GM12878 (cell line): ENCODE results near the gene SMOC2. TPM values are rescaled to one million over a fixed set of nuclear protein-coding genes. Genes with fewer than 3 reads are reported as not detected.

Experiments
- ATAC-seq: fragments of 200-7000 bp; cut with Tn5 transposase; 3 replicates; pipeline ENCODE4 v1.9.1; 2020; ENCODE audit warnings: mild to moderate bottlenecking, moderate library complexity
- BruUV-seq: library from RNA; stranded (reverse); fragments of 400-500 nt; replicated peaks from 2 replicates; lab custom pipeline; 2021; lab: Mats Ljungman, UMichigan
- CTCF ChIA-PET: fragments of 300-600 bp; sonication (Branson Sonifier 250); formaldehyde crosslinking; extraction: SDS; loops from one replicate; lab custom pipeline; 2021; ENCODE audit warnings: inconsistent platforms; lab: Yijun Ruan, JAX
- POLR2A ChIA-PET: fragments of 350-600 bp; formaldehyde crosslinking; extraction: SDS; loops from one replicate; lab custom pipeline; 2021; ENCODE audit warnings: inconsistent platforms; lab: Charles Lee
- RAD21 ChIA-PET: fragments of 300-600 bp; sonication (Branson Sonifier 250); formaldehyde crosslinking; loops from one replicate; lab custom pipeline; 2023; ENCODE audit warnings: antibody characterized with exemption; ENCODE audit not compliant: unreplicated experiment; lab: Charles Lee
- SMC1A ChIA-PET: fragments of 300-600 bp; sonication (Branson Sonifier 250); formaldehyde crosslinking; loops from one replicate; lab custom pipeline; 2023; ENCODE audit not compliant: unreplicated experiment, uncharacterized antibody; lab: Charles Lee
- DNase-seq: peaks from one replicate; pipeline ENCODE4 v3.0.0-alpha.2; 2011; ENCODE audit warnings: low read depth, low spot score
- FAIRE-seq: peaks from 3 replicates; lab custom pipeline; 2011; peaks lifted over from hg19 to GRCh38; lab: Jason Lieb, UNC
- H2AFZ ChIP-seq: 2 replicates; pipeline ENCODE4 v1.6.0; 2011; ENCODE audit warnings: low read depth, low read length, control low read depth; ENCODE audit not compliant: control insufficient read depth
- H3K27ac ChIP-seq: 2 replicates; pipeline ENCODE4 v1.5.1; 2011; ENCODE audit warnings: control low read depth; ENCODE audit not compliant: control insufficient read depth, insufficient read depth
- H3K27me3 ChIP-seq, 2 experiments: replicated peaks in 1 of 2; 2 replicates each; pipeline versions ENCODE4 v1.6.0 to v1.6.1; 2011; ENCODE audit warnings: low read length in 1 of 2; ENCODE audit not compliant: control insufficient read depth in 2 of 2, insufficient read depth in 2 of 2
- H3K36me3 ChIP-seq, 2 experiments: 2 replicates each; pipeline ENCODE4 v1.5.1; 2011; ENCODE audit warnings: low read length in 1 of 2; ENCODE audit not compliant: control insufficient read depth in 2 of 2, insufficient read depth in 2 of 2
- H3K4me1 ChIP-seq: 2 replicates; pipeline ENCODE4 v1.6.1; 2011; ENCODE audit warnings: mild to moderate bottlenecking, low read length, moderate library complexity, mixed read lengths; ENCODE audit not compliant: control insufficient read depth, insufficient read depth
- H3K4me2 ChIP-seq: 2 replicates; pipeline ENCODE4 v1.6.0; 2011; ENCODE audit warnings: control low read depth; ENCODE audit not compliant: control insufficient read depth, insufficient read depth
- H3K4me3 ChIP-seq: fragments of 200-600 bp; sonication (generic); 2 replicates; pipeline ENCODE4 v1.5.1; 2016
- H3K79me2 ChIP-seq: 2 replicates; pipeline ENCODE4 v1.6.0; 2011; ENCODE audit warnings: low read length; ENCODE audit not compliant: control insufficient read depth, insufficient read depth
- H3K9ac ChIP-seq: 2 replicates; pipeline ENCODE4 v1.8.0; 2011; ENCODE audit warnings: low read length, control low read depth, mixed read lengths; ENCODE audit not compliant: control insufficient read depth, insufficient read depth
- H3K9me3 ChIP-seq: replicated peaks from 3 replicates; pipeline ENCODE4 v1.5.1; 2011; ENCODE audit warnings: mild to moderate bottlenecking, low read length; ENCODE audit not compliant: control insufficient read depth, insufficient read depth
- H4K20me1 ChIP-seq: 2 replicates; pipeline ENCODE4 v1.6.0; 2011; ENCODE audit not compliant: control insufficient read depth, insufficient read depth
- CEBPZ ChIP-seq: fragments of 150-350 bp; IDR thresholded peaks from 2 replicates; pipeline ENCODE4 v1.6.1; 2016; ENCODE audit warnings: low read depth, low read length
- DPF2 ChIP-seq: fragments of 450-650 bp; IDR thresholded peaks from 2 replicates; pipeline ENCODE4 v1.6.1; 2017; ENCODE audit warnings: mild to moderate bottlenecking
- GABPA ChIP-seq: IDR thresholded peaks from 2 replicates; pipeline ENCODE4 v1.6.1; 2014; ENCODE audit warnings: antibody characterized with exemption, low read depth, mild to moderate bottlenecking, inconsistent platforms
- MTA3 ChIP-seq: IDR thresholded peaks from 2 replicates; pipeline ENCODE4 v1.6.1; 2012; ENCODE audit warnings: low read length, inconsistent platforms, borderline replicate concordance
- RB1 ChIP-seq: fragments of 450-650 bp; formaldehyde crosslinking; IDR thresholded peaks from 2 replicates; pipeline ENCODE4 v1.6.1; 2017; ENCODE audit warnings: mild to moderate bottlenecking, borderline replicate concordance
- RFX5 ChIP-seq: IDR thresholded peaks from 2 replicates; pipeline ENCODE4 v1.6.1; 2011; ENCODE audit warnings: low read depth, low read length, improper control_type of control experiment
- SMAD1 ChIP-seq: fragments of 450-650 bp; IDR thresholded peaks from 2 replicates; pipeline ENCODE4 v1.6.1; 2018; ENCODE audit warnings: mild to moderate bottlenecking, low read depth; ENCODE audit not compliant: partially characterized antibody
- SUZ12 ChIP-seq: fragments of 200-600 bp; sonication (generic); IDR thresholded peaks from one replicate; pipeline ENCODE4 v1.6.1; 2018; ENCODE audit warnings: antibody characterized with exemption, mild to moderate bottlenecking; ENCODE audit not compliant: unreplicated experiment
- WGBS: methylation state at CpG from one replicate; pipeline ENCODE4 v1.1.6; 2016; ENCODE audit warnings: low lambda C conversion rate; ENCODE audit not compliant: insufficient replicate concordance, insufficient coverage; ENCODE audit errors: missing lambda C conversion rate; 5-methylcytosine and 5-hydroxymethylcytosine counted together
- in situ Hi-C: fragments of 300-500 bp; cut with MboI; formaldehyde crosslinking; loops from 9 replicates; pipeline ENCODE4 v1.14.3; 2018; ENCODE audit warnings: mixed read lengths
- intact Hi-C: fragments of 100-400 bp; cut with micrococcal nuclease; formaldehyde crosslinking; loops from one replicate; pipeline ENCODE4 v1.14.2; 2022; ENCODE audit not compliant: unreplicated experiment
- polyA plus RNA-seq, 11 experiments: library from polyadenylated mRNA; depleted of rRNA in 4 of 11; unstranded in 6 of 11; stranded (reverse) in 5 of 11; fragments of >200 nt; fragmentation: Nextera tagmentation in 4 of 11; fragmentation: Illumina TruSeq in 1 of 11; extraction: Ambion mirVana in 4 of 11; extraction: Trizol in 1 of 11; gene quantifications; 1 replicate in 1 of 11; 2 replicates in 10 of 11; pipeline versions ENCODE4 v1.2.1 to v1.2.3, GENCODE V29; 2011 to 2016; ENCODE audit warnings: inconsistent platforms in 2 of 11, missing spikeins in 2 of 11, low read depth in 1 of 11
- total RNA-seq, 4 experiments: library from RNA; depleted of rRNA in 3 of 4; stranded (reverse); fragments of >200 nt in 3 of 4; fragmentation: Illumina TruSeq in 1 of 4; extraction: Trizol in 1 of 4; gene quantifications; 2 replicates each; pipeline versions ENCODE4 v1.2.1 to v1.2.3, GENCODE V29; 2013 to 2021
- TF ChIP-seq, protein P1 (sequence below): fragments of 450-650 bp; IDR thresholded peaks from 2 replicates; pipeline ENCODE4 v1.6.1; 2016; ENCODE audit warnings: mild to moderate bottlenecking, moderate library complexity, borderline replicate concordance
- TF ChIP-seq, protein P2 (sequence below): IDR thresholded peaks from 2 replicates; pipeline ENCODE4 v1.6.1; 2011; ENCODE audit warnings: low read depth, low read length, improper control_type of control experiment, borderline replicate concordance
- TF ChIP-seq, protein P3 (sequence below): fragments of 450-650 bp; formaldehyde crosslinking; IDR thresholded peaks from 2 replicates; pipeline ENCODE4 v1.4.0; 2020; ENCODE audit warnings: mild to moderate bottlenecking, moderate library complexity

Gene SMOC2
- total and polyA plus RNA-seq, 10 of the 15 experiments (the other 5 are each of a cell fraction or from before 2014, with no cell fraction given): 0.10 to 0.12 TPM; not detected in 8

- TF ChIP-seq, protein P1, sequence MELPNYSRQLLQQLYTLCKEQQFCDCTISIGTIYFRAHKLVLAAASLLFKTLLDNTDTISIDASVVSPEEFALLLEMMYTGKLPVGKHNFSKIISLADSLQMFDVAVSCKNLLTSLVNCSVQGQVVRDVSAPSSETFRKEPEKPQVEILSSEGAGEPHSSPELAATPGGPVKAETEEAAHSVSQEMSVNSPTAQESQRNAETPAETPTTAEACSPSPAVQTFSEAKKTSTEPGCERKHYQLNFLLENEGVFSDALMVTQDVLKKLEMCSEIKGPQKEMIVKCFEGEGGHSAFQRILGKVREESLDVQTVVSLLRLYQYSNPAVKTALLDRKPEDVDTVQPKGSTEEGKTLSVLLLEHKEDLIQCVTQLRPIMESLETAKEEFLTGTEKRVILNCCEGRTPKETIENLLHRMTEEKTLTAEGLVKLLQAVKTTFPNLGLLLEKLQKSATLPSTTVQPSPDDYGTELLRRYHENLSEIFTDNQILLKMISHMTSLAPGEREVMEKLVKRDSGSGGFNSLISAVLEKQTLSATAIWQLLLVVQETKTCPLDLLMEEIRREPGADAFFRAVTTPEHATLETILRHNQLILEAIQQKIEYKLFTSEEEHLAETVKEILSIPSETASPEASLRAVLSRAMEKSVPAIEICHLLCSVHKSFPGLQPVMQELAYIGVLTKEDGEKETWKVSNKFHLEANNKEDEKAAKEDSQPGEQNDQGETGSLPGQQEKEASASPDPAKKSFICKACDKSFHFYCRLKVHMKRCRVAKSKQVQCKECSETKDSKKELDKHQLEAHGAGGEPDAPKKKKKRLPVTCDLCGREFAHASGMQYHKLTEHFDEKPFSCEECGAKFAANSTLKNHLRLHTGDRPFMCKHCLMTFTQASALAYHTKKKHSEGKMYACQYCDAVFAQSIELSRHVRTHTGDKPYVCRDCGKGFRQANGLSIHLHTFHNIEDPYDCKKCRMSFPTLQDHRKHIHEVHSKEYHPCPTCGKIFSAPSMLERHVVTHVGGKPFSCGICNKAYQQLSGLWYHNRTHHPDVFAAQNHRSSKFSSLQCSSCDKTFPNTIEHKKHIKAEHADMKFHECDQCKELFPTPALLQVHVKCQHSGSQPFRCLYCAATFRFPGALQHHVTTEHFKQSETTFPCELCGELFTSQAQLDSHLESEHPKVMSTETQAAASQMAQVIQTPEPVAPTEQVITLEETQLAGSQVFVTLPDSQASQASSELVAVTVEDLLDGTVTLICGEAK: no peak
- TF ChIP-seq SUZ12 (no peak), RB1 (no peak), SMAD1 (no peak), RFX5 (no peak)
- TF ChIP-seq, protein P2, sequence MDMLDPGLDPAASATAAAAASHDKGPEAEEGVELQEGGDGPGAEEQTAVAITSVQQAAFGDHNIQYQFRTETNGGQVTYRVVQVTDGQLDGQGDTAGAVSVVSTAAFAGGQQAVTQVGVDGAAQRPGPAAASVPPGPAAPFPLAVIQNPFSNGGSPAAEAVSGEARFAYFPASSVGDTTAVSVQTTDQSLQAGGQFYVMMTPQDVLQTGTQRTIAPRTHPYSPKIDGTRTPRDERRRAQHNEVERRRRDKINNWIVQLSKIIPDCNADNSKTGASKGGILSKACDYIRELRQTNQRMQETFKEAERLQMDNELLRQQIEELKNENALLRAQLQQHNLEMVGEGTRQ: no peak
These were observed 149.4 kb downstream of the SMOC2 start (continued) for GRCh38 chr6:168590406-168590805.

DNA sequence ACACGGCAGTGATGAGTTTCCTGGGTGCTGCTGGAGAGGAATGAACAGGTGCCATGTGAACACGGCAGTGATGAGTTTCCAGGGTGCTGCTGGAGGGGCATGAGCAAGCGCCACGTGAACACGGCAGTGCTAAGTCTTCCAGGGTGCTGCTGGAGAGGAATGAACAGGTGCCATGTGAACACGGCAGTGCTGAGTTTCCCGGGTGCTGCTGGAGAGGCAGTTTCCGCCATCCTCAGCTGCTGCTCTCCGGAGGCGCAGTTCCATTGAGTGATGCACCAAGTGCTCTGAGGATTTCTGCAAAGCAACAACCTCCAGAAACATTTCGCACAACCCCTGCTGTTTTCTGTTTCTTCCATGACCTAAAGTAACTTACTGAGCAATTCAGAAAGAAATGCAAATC lies 155.4 kb downstream of the SMOC2 start:
- H3K79me2 ChIP-seq: no peaks in the 10 kb centered on the region
- RAD21 ChIA-PET: no interaction called here
- BruUV-seq: no TSS peak
- intact Hi-C loops: no loop called here
- SMC1A ChIA-PET: no interaction called here
- no peaks in the 10 kb centered on the region for H3K4me1 ChIP-seq
- H3K27ac ChIP-seq: no peak overlapping the region
- no peak for ATAC-seq
- no peak overlapping the region for H3K4me2 ChIP-seq
- H3K9me3 ChIP-seq: no peaks in the 10 kb centered on the region; the same call in 2 of the 3 replicates
- no peaks in the 10 kb centered on the region for H3K27me3 ChIP-seq
- no peaks in the 10 kb centered on the region for H3K36me3 ChIP-seq
- H4K20me1 ChIP-seq: no peaks in the 10 kb centered on the region
- FAIRE-seq: no peak
- POLR2A ChIA-PET: no interaction called here
- DNase-seq: no peak
- H3K4me3 ChIP-seq: no peak overlapping the region
- in situ Hi-C loops: no loop called here
- 18% methylated on average over 10 of the region's 11 CpGs for WGBS
- H3K9ac ChIP-seq: no peak overlapping the region
- CTCF ChIA-PET: no interaction called here
- H2AFZ ChIP-seq: no peak overlapping the region
- TF ChIP-seq MTA3 (no peak), DPF2 (no peak), GABPA (no peak), CEBPZ (no peak)
- TF ChIP-seq, protein P3, sequence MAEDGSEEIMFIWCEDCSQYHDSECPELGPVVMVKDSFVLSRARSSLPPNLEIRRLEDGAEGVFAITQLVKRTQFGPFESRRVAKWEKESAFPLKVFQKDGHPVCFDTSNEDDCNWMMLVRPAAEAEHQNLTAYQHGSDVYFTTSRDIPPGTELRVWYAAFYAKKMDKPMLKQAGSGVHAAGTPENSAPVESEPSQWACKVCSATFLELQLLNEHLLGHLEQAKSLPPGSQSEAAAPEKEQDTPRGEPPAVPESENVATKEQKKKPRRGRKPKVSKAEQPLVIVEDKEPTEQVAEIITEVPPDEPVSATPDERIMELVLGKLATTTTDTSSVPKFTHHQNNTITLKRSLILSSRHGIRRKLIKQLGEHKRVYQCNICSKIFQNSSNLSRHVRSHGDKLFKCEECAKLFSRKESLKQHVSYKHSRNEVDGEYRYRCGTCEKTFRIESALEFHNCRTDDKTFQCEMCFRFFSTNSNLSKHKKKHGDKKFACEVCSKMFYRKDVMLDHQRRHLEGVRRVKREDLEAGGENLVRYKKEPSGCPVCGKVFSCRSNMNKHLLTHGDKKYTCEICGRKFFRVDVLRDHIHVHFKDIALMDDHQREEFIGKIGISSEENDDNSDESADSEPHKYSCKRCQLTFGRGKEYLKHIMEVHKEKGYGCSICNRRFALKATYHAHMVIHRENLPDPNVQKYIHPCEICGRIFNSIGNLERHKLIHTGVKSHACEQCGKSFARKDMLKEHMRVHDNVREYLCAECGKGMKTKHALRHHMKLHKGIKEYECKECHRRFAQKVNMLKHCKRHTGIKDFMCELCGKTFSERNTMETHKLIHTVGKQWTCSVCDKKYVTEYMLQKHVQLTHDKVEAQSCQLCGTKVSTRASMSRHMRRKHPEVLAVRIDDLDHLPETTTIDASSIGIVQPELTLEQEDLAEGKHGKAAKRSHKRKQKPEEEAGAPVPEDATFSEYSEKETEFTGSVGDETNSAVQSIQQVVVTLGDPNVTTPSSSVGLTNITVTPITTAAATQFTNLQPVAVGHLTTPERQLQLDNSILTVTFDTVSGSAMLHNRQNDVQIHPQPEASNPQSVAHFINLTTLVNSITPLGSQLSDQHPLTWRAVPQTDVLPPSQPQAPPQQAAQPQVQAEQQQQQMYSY (CRISPR knock-in tag): no peak
